Mucosa of rectum (tissue), 2 donors: ENCODE measurements around the gene LPCAT2.

Experiments used
- H3K27ac ChIP-seq, 2 donors: one replicate each; pipeline ENCODE4 v1.7.0; 2013; ENCODE audit warnings: inconsistent platforms in 2 of 2, low read depth in 2 of 2, low read length in 2 of 2
- H3K27me3 ChIP-seq, 2 donors: one replicate each; pipeline ENCODE4 v1.7.0; 2013; ENCODE audit warnings: low read length in 2 of 2; ENCODE audit not compliant: control insufficient read depth in 2 of 2, insufficient read depth in 2 of 2
- H3K36me3 ChIP-seq, 2 donors: one replicate each; pipeline ENCODE4 v1.7.0; 2013; ENCODE audit warnings: low read length in 2 of 2; ENCODE audit not compliant: control insufficient read depth in 2 of 2, insufficient read depth in 2 of 2
- H3K4me1 ChIP-seq, 2 donors: one replicate each; pipeline ENCODE4 v1.7.0; 2013; ENCODE audit warnings: low read length in 2 of 2, mild to moderate bottlenecking in 1 of 2; ENCODE audit not compliant: control insufficient read depth in 2 of 2, insufficient read depth in 2 of 2
- H3K4me3 ChIP-seq, 2 donors: one replicate each; pipeline ENCODE4 v1.7.0; 2013; ENCODE audit warnings: low read length in 2 of 2
- H3K9ac ChIP-seq, 2 donors: one replicate each; pipeline ENCODE4 v1.7.0; 2013; ENCODE audit warnings: low read length in 2 of 2, low read depth in 1 of 2, mild to moderate bottlenecking in 1 of 2
- H3K9me3 ChIP-seq, 2 donors: one replicate each; pipeline ENCODE4 v1.7.0; 2013; ENCODE audit warnings: low read length in 2 of 2; ENCODE audit not compliant: control insufficient read depth in 2 of 2
- donor health status: healthy.
- donor health status: Normal muscosa, but diverticular disease.

LPCAT2 gene

GRCh38 chr16:55542459-55543082, 33.7 kb downstream of the LPCAT2 start:
- H3K4me1 ChIP-seq = no peaks in the 10 kb centered on the region
- no peak overlapping the region for H3K4me3 ChIP-seq
- no peaks in the 10 kb centered on the region for H3K27me3 ChIP-seq
- peaks cover 0 to 2% of the 10 kb centered on the region in 2 donors for H3K36me3 ChIP-seq
- no peak overlapping the region for H3K9ac ChIP-seq
- no peaks in the 10 kb centered on the region for H3K9me3 ChIP-seq
- no peak overlapping the region for H3K27ac ChIP-seq

GRCh38 chr16:55543472-55543871, 34.6 kb downstream of the LPCAT2 start:
- Histone ChIP-seq H3K9me3 (no peaks in the 10 kb centered on the region), H3K4me1 (no peaks in the 10 kb centered on the region), H3K4me3 (no peak overlapping the region), H3K27ac (no peak overlapping the region), H3K27me3 (no peaks in the 10 kb centered on the region), H3K9ac (no peak overlapping the region), H3K36me3 (peaks cover 0 to 2% of the 10 kb centered on the region in 2 donors)

GRCh38 chr16:55552621-55553020, 43.7 kb downstream of the LPCAT2 start:
- Histone ChIP-seq H3K4me3 (no peak overlapping the region), H3K9ac (no peak overlapping the region), H3K27me3 (no peaks in the 10 kb centered on the region), H3K36me3 (peaks cover 0 to 2% of the 10 kb centered on the region in 2 donors), H3K4me1 (no peaks in the 10 kb centered on the region), H3K9me3 (no peaks in the 10 kb centered on the region), H3K27ac (no peak overlapping the region)

- Histone ChIP-seq H3K4me3 (no peak overlapping the region), H3K9me3 (no peaks in the 10 kb centered on the region), H3K4me1 (peaks cover 0 to 6% of the 10 kb centered on the region in 2 donors), H3K9ac (no peak overlapping the region), H3K36me3 (no peaks in the 10 kb centered on the region), H3K27ac (no peak overlapping the region), H3K27me3 (no peaks in the 10 kb centered on the region)
These were observed 46.6 kb downstream of the LPCAT2 start for GRCh38 chr16:55555436-55555835.

GRCh38 chr16:55557186-55557585, 48.3 kb downstream of the LPCAT2 start:
- H3K9ac ChIP-seq = no peak overlapping the region

GRCh38 chr16:55559233-55559632, 50.4 kb downstream of the LPCAT2 start:
- Histone ChIP-seq H3K4me1 (peaks cover 0 to 6% of the 10 kb centered on the region in 2 donors), H3K36me3 (no peaks in the 10 kb centered on the region), H3K27ac (no peak overlapping the region), H3K9me3 (no peaks in the 10 kb centered on the region), H3K4me3 (no peak overlapping the region), H3K27me3 (no peaks in the 10 kb centered on the region), H3K9ac (no peak overlapping the region)

More at GRCh38 chr16:55557186-55557585, 48.3 kb downstream of the LPCAT2 start:
- Histone ChIP-seq H3K9me3 (no peaks in the 10 kb centered on the region), H3K36me3 (no peaks in the 10 kb centered on the region), H3K27me3 (no peaks in the 10 kb centered on the region), H3K27ac (no peak overlapping the region), H3K4me3 (no peak overlapping the region), H3K4me1 (peaks cover 0 to 6% of the 10 kb centered on the region in 2 donors)

- Histone ChIP-seq H3K4me3 (no peak overlapping the region), H3K9me3 (no peaks in the 10 kb centered on the region), H3K27me3 (no peaks in the 10 kb centered on the region), H3K36me3 (no peaks in the 10 kb centered on the region), H3K9ac (no peak overlapping the region), H3K4me1 (peaks cover 0 to 6% of the 10 kb centered on the region in 2 donors), H3K27ac (no peak overlapping the region)
These were observed 51.2 kb downstream of the LPCAT2 start for GRCh38 chr16:55559933-55560516.

- Histone ChIP-seq H3K9ac (no peak overlapping the region), H3K9me3 (no peaks in the 10 kb centered on the region), H3K27me3 (no peaks in the 10 kb centered on the region), H3K36me3 (no peaks in the 10 kb centered on the region), H3K27ac (no peak overlapping the region), H3K4me1 (peaks cover 0 to 6% of the 10 kb centered on the region in 2 donors), H3K4me3 (no peak overlapping the region)
These were observed 52.5 kb downstream of the LPCAT2 start for GRCh38 chr16:55561319-55561848.

GRCh38 chr16:55562936-55563335, 54.1 kb downstream of the LPCAT2 start:
- Histone ChIP-seq H3K4me1 (peaks cover 0 to 6% of the 10 kb centered on the region in 2 donors), H3K9me3 (no peaks in the 10 kb centered on the region), H3K36me3 (no peaks in the 10 kb centered on the region), H3K27ac (no peak overlapping the region), H3K27me3 (no peaks in the 10 kb centered on the region), H3K4me3 (no peak overlapping the region), H3K9ac (no peak overlapping the region)

- no peaks in the 10 kb centered on the region for H3K9me3 ChIP-seq
- H3K27me3 ChIP-seq = no peaks in the 10 kb centered on the region
- peaks cover 0 to 6% of the 10 kb centered on the region in 2 donors for H3K4me1 ChIP-seq
- no peak overlapping the region for H3K4me3 ChIP-seq
- no peak overlapping the region for H3K9ac ChIP-seq
- H3K27ac ChIP-seq = no peak overlapping the region
- no peaks in the 10 kb centered on the region for H3K36me3 ChIP-seq
These were observed 54.9 kb downstream of the LPCAT2 start for GRCh38 chr16:55563797-55564196.
